Measurements from ENCODE around the gene LGALS7.
"Not testable (repeated sequence)": the region's sequence is repeated elsewhere in the genome, so short reads cannot be mapped to it uniquely, and the experiment has no call there.

The LGALS7 gene

DNA sequence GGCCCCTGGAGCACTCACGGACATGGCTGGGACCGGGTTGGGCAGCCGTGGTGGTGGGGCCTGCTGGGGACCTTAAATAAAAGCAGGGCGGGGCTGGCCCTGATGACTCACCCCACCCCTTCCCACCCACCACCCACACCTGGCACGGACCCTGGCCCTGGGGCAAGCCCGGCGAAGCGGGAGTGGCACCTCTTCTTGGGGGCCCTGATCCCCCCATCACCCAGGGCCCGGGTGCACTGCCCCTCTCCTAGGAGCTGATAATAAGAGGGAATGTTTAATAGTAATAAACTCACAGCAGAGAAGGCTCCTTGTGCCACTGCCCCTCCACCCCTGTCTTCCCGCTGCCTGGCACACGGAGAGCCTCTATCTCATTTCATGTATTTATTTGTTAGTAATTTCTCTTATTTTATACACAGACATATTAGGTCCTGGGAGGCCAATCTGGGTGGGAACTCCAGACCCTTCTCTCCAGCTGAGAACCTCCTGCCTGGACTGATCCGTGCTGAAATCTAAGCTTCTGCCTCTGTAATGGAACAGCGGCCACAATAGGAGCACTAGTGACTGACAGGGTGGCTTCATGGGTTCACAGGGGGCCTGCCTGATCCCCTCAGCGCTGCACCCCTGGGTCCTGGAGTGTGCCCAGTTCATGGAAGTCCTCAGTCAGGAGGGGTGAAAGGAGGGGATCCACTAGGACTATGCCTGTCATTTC lies at the start of gene LGALS7:
Gene LGALS7 (minus strand): TSS at position 49 of the 709 bp plus-strand sequence. CDS start 25 bp downstream, at position 24.
- DNase-seq = no peak

DNA sequence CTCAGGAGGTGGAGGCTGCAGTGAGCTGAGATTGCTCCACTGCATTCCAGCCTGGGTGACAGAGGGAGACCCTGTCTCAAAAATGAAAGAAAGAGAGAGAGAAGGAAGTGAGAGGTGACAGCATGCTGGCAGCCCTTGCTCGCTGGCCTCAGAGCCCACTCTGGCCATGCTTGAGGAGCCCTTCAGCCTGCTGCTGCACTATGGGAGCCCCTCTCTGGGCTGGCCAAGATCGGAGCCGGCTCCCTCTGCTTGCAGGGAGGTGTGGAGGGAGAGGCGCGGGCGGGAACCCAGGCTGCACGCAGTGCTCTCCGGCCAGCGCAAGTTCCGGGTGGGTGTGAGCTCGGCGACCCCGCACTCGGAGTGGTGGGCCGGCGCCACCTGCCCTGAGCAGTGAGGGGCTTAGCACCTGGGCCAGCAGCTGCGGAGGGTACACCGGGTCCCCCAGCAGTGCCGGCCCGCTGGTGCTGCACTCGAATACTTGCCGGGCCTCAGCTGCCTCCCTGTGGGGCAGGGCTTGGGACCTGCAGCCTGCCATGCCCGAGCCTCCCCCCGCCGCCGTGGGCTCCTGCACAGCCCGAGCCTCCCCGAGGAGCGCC lies 48.0 kb upstream of the LGALS7 start:
- DNase-seq = not testable (repeated sequence)

DNA sequence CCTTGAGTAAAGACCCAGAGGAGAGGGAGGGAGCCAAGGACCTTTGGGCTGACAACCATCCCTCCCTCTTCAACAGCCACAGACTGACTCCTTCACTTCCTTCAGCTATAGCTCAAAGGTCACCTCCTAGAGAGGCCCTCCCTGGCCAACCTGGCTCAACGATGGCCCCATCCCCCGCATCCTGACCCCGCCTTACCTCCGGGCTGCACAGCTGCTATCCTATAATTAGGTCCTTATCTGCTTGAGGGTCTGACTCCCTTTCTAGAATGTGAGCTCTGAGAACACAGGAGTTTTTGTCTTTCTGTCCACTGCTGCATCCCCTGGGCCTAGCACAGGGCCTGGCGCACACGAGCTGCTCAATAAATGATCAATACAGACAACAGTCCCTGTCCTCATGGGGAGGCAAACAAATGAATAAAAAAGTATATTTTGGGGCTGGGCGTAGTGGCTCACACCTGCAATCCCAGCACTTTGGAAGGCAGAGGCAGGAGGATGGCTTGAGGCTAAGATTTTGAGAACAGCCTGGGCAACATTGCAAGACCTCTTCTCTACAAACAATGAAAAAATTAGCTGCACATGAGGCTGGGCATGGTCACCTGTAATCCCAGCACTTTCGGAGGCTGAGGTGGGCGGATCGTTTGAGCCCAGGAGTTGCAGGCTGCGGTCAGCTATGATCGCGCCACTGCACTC lies 46.1 kb upstream of the LGALS7 start:
- DNase-seq = no peak

GRCh38 chr19:38817081-38817480 lies 43.8 kb upstream of the LGALS7 start:
- no peak for DNase-seq

DNA sequence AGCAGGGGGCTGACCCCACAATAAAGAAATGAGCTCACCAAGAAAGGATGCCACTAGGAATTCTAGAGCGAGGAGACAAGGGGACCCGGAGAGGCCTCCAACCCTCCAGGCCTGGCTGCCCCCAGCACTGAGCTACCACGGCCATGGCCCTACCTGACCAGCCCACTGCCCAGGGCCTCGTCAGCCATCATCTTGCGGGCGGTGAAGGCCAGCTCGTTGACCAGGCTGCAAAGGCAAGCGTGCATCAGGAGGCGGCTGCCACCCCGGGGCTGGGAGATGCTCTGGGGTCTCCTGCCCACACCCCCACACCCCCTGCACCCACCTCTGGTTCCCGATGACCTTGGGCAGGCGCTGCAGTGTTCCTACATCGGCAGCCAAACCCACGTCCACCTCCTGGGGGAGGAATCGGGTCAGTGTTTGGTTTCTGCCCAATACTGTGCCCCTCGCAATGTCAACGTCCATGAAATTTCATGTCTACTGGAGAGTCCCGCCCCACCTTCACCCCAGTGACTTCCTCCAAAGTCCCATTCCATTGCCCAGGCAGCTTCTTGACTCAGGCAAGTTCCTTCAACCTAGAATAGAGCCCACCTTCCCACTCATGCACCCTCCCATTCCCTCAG lies 42.9 kb upstream of the LGALS7 start:
- no peak for DNase-seq

DNA sequence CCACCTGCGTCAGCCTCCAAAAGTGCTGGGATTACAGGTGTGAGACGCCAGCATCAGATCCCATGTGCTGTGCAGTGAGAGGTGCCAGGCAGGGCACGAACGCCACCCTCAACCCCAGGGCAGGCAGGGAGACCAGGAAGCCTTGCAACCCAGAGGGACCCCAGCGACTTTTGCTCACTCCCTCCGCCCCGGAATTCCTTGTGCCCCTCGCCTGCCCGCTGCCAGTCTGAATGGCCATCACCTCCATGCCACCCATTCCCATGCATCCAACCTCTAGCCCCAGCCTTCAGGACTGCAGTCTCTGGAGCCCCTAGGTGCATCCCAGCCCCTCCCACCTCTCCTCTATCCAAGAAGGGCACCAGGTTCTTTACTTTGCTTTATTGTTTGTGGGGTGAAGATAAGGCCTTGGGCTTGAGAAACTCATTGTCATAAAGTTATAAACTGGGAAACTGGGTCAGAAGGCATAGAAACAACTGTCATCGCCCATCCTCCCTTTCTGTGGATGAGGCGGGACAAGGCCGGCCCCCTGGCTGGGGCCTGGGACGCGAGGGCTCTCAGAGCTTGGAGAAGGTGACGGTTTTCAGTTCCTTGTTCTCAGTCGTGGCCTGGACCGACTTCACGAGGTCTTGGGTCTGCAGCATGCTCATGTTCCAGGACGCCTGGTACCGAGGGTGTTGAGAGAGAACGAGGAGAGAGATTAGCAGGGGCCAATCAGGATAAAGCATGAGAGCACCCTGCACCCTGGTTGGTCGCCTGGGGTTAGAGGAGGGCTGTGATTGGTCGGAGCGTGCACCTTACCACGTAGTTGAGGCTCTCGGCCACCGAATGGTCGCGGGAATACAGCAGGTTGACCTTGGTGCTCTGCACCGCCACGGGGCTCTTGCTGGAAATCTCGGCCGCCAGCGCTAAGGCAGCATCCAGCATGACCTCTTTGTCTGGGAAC lies 42.0 kb upstream of the LGALS7 start:
- DNase-seq = no peak

GRCh38 chr19:38813932-38814331 lies 40.6 kb upstream of the LGALS7 start:
- not testable (repeated sequence) for DNase-seq

- no peak for DNase-seq
Measured at GRCh38 chr19:38813323-38813722, 40.0 kb upstream of the LGALS7 start.

DNA sequence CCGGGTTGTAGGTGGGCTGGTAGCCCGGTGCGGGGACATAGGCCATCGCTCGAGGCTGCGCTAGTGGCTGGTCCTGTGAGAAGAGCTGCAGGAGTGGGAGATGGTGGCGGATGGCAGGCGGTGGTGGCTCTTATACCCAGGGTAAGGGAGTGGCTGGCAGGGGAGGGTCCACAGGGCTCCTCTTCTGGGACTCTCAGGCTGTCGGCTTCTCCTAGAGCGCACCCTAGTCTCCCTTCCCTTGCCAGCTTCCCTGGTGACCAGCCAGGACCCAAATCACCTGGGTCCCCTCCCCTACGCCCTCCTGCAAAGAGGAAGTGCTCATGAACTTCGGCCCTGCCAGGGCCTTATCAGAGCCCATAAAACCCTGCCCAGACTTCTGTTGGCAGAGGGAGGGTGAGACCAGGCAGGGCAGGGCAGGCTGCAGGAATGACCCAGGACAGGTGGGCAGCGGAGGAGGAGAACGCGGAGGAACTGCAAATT lies 39.6 kb upstream of the LGALS7 start, which contains the start of gene LGALS4:
Gene LGALS4 (minus strand): TSS at position 105 of the 480 bp plus-strand sequence. CDS start 59 bp downstream, at position 46.
- DNase-seq = no peak

GRCh38 chr19:38812009-38812840 lies 38.9 kb upstream of the LGALS7 start:
- no peak for DNase-seq

DNA sequence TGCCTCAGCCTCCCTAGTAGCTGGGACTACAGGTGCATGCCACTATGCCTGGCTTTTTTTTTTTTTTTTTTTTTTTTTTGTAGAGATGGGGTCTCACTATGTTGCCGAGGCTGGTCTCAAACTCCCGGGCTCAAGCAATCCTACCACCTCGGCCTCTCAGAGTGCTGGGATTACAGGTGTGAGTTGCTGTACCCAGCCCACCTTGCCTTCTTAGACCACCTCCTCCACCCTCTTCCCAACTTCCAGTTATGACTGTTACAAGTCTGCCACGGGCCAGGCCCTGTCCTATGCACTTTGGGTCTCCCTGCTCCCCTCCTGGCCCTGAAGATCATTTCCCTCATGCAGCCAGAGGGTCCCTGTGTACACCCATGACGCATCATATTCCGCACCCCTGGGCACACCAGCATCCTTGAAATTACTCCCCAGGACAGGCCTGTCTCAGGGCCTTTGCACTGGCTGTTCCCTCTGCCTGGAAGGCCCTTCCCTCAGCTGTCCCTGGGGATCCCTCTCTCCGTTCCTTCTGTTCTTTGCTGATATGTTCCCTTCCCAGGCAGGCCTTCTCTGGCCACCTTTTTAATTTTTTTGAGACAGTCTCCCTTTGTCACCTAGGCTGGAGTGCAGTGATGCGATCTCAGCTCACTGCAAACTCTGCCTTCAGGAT lies 36.4 kb upstream of the LGALS7 start:
- no peak for DNase-seq

GRCh38 chr19:38808741-38809140 lies 35.4 kb upstream of the LGALS7 start:
- no peak for DNase-seq

DNA sequence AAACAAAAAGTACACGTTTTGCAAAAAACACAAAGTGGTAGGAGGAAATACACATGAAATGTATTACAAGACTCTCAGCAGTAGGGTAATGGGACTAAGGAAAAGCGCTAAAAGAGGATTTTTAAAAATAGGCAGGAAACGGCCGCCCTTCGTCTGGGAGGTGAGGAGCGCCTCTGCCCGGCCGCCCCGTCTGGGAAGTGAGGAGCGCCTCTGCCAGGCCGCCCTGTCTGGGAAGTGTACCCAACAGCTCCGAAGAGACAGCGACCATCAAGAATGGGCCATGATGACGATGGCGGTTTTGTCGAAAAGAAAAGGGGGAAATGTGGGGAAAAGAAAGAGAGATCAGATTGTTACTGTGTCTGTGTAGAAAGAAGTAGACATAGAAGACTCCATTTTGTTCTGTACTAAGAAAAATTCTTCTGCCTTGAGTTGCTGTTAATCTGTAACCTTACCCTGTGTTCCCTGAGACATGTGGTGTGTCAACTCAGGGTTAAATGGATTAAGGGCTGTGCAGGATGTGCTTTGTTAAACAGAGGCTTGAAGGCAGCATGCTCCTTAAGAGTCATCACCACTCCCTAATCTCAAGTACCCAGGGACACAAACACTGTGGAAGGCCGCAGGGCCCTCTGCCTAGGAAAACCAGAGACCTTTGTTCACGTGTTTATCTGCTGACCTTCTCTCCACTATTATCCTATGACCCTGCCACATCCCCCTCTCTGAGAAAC lies 34.2 kb upstream of the LGALS7 start:
- not testable (repeated sequence) for DNase-seq

DNA sequence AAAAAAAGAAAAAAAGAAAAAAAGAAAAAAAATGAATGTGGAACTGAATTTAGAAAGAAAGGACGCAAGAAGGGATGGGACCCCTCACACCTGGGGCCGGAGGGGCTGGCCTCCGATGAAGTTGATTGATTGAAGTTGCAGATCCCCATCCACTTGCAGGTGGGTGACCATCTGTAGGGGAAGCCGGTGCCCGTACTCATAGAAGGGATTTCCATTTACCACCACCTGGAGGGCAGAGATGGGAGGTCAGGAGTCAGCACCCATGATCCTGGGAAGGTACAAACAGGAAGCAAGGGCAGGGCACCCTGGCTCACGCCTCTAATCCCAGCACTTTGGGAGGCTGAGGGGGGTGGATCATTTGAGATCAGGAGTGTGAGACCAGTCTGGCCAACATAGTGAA lies 33.1 kb upstream of the LGALS7 start:
- no peak for DNase-seq

DNA sequence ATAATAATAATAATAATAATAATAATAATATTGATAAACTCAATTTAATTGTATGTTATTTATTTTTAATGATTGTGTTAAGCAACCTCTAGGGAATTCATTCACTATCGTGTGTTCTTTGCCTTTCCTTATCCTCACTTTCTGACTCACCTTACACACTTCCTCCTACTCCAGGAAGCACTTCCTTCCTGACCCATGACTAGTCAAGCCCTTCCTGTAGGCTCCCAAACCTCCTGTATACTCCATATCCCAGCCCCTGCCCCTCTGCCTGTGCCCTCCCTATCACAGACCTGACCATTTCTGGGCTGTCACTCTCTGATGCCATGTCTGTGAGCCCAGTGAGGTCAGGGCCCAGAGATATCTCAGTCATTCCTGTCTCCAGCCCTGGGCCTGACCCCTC lies 31.9 kb upstream of the LGALS7 start:
- DNase-seq = no peak

DNA sequence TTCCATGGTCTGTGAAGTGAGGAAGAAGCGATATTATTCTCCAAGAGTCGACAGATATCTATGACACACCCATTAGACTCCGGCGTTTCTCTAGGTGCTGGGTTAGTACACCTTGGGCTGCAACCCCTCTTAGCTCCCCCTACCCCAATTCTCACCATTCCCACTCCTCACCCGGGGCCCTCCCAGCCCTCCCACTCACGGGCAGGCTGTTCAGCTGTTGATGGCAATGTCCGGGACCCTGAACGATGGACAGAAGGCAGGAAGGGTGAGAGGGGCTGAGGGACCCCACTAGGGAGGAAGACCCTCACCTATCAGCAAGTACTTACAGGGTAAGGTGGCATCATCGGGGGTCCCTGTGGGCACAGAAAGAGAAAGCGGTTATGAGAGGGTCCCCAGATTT lies 30.2 kb upstream of the LGALS7 start:
- no peak for DNase-seq

GRCh38 chr19:38801359-38802095 lies 28.2 kb upstream of the LGALS7 start:
- no peak for DNase-seq

DNA sequence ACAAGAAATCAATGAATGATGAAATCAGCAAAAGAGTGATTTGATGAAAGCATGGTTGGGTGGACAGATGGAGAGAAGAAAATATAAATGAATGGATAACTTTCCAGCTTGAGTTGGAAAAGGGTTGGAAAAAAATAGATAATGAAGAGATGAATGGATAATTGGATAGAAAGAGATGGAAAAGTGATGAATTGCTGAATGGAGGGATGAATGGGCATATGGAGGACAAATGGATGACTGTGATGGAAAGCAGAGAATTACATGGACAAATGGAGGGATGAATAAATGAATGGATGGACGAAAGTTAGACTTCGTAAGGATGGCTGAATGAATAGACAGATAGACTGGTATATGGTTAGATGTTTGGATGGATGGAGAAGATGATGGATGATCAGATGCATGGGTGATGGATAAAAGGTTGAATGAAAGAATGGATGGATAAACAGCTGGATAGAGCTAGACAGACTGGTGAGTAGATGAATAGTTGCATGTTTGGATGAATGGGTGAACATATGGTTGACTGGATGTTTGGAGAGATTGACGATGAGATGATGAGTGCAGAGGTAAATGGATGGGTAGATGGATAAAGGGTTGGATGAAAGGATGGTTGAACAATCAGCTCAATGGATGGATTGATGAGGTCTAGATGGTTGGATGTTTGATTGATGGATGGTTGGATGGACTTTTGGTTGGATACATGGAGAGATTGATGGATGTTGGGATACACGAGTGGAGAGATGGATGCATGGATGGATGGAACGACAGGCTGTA lies 27.4 kb upstream of the LGALS7 start:
- no peak for DNase-seq
